Endometrium (tissue), 2 donors: ENCODE data around the gene TNFRSF9.

Source experiments
- FAIRE-seq: peaks from 2 replicates; lab custom pipeline; 2012; peaks lifted over from hg19 to GRCh38; lab: Jason Lieb, UNC
- donor health status: control.
- donor health status: control.

Gene TNFRSF9

GRCh38 chr1:7916501-7916830, 24.2 kb downstream of the TNFRSF9 start:
- FAIRE-seq: no peak

GRCh38 chr1:7915826-7916500, 24.7 kb downstream of the TNFRSF9 start:
- no peak for FAIRE-seq

- no peak for FAIRE-seq
These were observed 27.7 kb downstream of the TNFRSF9 start for GRCh38 chr1:7912743-7913557.

GRCh38 chr1:7912145-7912544, 28.5 kb downstream of the TNFRSF9 start:
- FAIRE-seq: no peak

- FAIRE-seq: no peak
These were observed 35.4 kb downstream of the TNFRSF9 start for GRCh38 chr1:7905262-7905661.

GRCh38 chr1:7902478-7903085, 38.1 kb downstream of the TNFRSF9 start:
- no peak for FAIRE-seq

GRCh38 chr1:7899741-7900140, 40.9 kb downstream of the TNFRSF9 start:
- FAIRE-seq: no peak

GRCh38 chr1:7898962-7899361, 41.7 kb downstream of the TNFRSF9 start:
- FAIRE-seq: no peak

- no peak for FAIRE-seq
These were observed 43.6 kb downstream of the TNFRSF9 start for GRCh38 chr1:7896994-7897393.

- no peak for FAIRE-seq
These were observed 47.0 kb downstream of the TNFRSF9 start for GRCh38 chr1:7893529-7894180.

- no peak for FAIRE-seq
These were observed 48.8 kb downstream of the TNFRSF9 start for GRCh38 chr1:7891804-7892203.

GRCh38 chr1:7890853-7891252, 49.8 kb downstream of the TNFRSF9 start:
- no peak for FAIRE-seq

- no peak for FAIRE-seq
These were observed 52.2 kb downstream of the TNFRSF9 start for GRCh38 chr1:7888248-7889081.

- FAIRE-seq: no peak
These were observed 54.3 kb downstream of the TNFRSF9 start for GRCh38 chr1:7886405-7886745.

- FAIRE-seq: no peak
These were observed 54.9 kb downstream of the TNFRSF9 start for GRCh38 chr1:7885513-7886404.

GRCh38 chr1:7884757-7885156, 55.9 kb downstream of the TNFRSF9 start:
- no peak for FAIRE-seq

- FAIRE-seq: no peak
These were observed 61.4 kb downstream of the TNFRSF9 start for GRCh38 chr1:7879228-7879627.

GRCh38 chr1:7878027-7878426, 62.6 kb downstream of the TNFRSF9 start:
- FAIRE-seq: no peak

GRCh38 chr1:7873801-7874795, 66.5 kb downstream of the TNFRSF9 start:
- no peak for FAIRE-seq

- no peak for FAIRE-seq
These were observed 69.5 kb downstream of the TNFRSF9 start for GRCh38 chr1:7871136-7871535.
